ENCODE measurements around the gene IGSF10.

DNA sequence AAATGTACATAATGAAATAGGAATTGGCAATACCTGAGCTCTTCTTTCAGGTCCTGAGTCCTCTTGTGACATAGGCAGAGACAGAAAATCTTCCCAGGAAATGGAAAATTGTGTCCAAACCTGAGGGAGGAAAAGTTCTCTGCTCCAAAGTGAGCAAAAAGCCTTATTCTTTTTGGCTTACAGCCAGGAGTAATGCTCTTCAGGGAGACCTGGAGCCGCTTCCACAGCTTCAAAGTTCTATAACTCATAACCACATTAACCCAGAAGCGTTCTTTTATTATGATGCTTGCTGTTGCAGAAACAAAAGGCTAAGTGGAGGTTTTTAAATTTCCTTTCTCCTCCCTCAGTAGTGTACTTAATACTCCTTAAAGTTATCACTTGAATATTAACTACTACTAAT is 633 bp downstream of the IGSF10 start:
- TF ChIP-seq POLR2A (IDR thresholded peaks at IDR 0.05) (no peak), POLR2AphosphoS5 (IDR thresholded peaks at IDR 0.05) (no peak)
- TF ChIP-seq, protein P1, sequence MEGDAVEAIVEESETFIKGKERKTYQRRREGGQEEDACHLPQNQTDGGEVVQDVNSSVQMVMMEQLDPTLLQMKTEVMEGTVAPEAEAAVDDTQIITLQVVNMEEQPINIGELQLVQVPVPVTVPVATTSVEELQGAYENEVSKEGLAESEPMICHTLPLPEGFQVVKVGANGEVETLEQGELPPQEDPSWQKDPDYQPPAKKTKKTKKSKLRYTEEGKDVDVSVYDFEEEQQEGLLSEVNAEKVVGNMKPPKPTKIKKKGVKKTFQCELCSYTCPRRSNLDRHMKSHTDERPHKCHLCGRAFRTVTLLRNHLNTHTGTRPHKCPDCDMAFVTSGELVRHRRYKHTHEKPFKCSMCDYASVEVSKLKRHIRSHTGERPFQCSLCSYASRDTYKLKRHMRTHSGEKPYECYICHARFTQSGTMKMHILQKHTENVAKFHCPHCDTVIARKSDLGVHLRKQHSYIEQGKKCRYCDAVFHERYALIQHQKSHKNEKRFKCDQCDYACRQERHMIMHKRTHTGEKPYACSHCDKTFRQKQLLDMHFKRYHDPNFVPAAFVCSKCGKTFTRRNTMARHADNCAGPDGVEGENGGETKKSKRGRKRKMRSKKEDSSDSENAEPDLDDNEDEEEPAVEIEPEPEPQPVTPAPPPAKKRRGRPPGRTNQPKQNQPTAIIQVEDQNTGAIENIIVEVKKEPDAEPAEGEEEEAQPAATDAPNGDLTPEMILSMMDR (IDR thresholded peaks at IDR 0.05): no peak
